Astrocyte (in vitro differentiated cells and primary cell): ENCODE data around the gene HLA-G.

Experiments used
- EZH2 ChIP-seq: IDR thresholded peaks from 2 replicates; pipeline ENCODE4 v1.6.1; 2012; ENCODE audit warnings: mild to moderate bottlenecking, low read length, inconsistent platforms; ENCODE audit not compliant: insufficient read depth
- TF ChIP-seq, protein P1 (sequence below): IDR thresholded peaks from 2 replicates; pipeline ENCODE4 v1.5.1; 2011; ENCODE audit warnings: low read depth, mild to moderate bottlenecking, inconsistent platforms, low read length, moderate library complexity; ENCODE audit not compliant: insufficient read depth

DNA sequence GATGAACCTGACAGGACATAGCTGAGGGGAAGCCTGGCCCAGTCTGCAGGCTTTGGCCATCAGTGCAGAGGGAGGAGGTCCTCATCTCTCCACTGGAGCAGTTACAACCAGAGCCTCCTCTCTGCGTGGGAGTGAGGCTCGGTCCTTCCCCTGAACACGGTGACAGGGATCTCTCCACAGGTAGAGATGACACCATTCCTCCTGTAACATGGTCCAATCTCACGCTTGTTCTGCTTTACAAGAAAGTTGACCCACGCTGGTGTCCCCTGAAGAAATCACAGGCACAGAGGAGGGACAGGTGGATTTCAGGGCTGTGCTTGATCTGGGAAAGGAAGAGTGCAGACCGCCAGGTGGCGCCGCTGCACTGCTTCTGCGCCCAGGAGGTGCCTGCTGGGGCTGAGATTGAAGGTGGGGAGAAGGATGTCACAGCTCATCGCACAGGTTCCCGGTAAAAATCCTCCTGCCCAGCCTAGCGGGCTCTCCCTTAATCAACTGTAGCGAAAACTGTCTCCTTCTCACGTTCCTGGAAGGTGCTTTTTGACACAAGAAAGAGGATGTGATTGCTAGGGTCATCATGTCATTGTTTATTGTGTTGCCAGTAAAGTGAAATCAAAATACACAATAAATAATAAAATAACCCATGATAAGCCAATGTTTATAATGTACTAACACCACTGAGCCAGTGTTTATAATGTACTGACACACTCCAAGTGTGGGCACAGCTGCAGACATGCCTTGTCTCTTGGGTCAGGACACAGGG, 20.4 kb downstream of the HLA-G start:
- TF ChIP-seq, protein P1, sequence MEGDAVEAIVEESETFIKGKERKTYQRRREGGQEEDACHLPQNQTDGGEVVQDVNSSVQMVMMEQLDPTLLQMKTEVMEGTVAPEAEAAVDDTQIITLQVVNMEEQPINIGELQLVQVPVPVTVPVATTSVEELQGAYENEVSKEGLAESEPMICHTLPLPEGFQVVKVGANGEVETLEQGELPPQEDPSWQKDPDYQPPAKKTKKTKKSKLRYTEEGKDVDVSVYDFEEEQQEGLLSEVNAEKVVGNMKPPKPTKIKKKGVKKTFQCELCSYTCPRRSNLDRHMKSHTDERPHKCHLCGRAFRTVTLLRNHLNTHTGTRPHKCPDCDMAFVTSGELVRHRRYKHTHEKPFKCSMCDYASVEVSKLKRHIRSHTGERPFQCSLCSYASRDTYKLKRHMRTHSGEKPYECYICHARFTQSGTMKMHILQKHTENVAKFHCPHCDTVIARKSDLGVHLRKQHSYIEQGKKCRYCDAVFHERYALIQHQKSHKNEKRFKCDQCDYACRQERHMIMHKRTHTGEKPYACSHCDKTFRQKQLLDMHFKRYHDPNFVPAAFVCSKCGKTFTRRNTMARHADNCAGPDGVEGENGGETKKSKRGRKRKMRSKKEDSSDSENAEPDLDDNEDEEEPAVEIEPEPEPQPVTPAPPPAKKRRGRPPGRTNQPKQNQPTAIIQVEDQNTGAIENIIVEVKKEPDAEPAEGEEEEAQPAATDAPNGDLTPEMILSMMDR: peak; percentile 86
- TF ChIP-seq EZH2: no peak
